ENCODE results near the gene SPATC1L. TPM values are rescaled to one million over a fixed set of nuclear protein-coding genes. Genes with fewer than 3 reads are reported as not detected.

Gene SPATC1L
- polyA plus RNA-seq, 2 of the 4 experiments (the other 2 are of a cell fraction): 0.14 TPM; not detected in 1

- Histone ChIP-seq H3K4me3 (no peak overlapping the region), H3K4me1 (no peaks in the 10 kb centered on the region), H3K9me3 (0 out of 3 replicates have a peak, but pooled peaks cover 2% of the 10 kb centered on the region), H3K4me2 (no peak overlapping the region), H3K27ac (no peak overlapping the region)
- no peak for TF ChIP-seq ZNF302 (CRISPR knock-in tag; IDR thresholded peaks at IDR 0.05)
- no peak for TF ChIP-seq BHLHE40 (IDR thresholded peaks at IDR 0.05; ENCODE audit: low read depth, low read length)
- no peak for TF ChIP-seq EHMT2 (IDR thresholded peaks at IDR 0.05; ENCODE audit: low read depth)
- TF ChIP-seq CBX2 (IDR thresholded peaks at IDR 0.05; ENCODE audit: borderline replicate concordance, low read depth): no peak
- no peak for TF ChIP-seq ZC3H11A (IDR thresholded peaks at IDR 0.05)
- no peak for TF ChIP-seq CBX8 (IDR thresholded peaks at IDR 0.05)
- no peak for TF ChIP-seq MAZ (IDR thresholded peaks at IDR 0.05; ENCODE audit: borderline replicate concordance, low read depth, low read length)
- TF ChIP-seq RARB (CRISPR knock-in tag; IDR thresholded peaks at IDR 0.05): no peak
- no peak for TF ChIP-seq SMC3 (IDR thresholded peaks at IDR 0.05)
- TF ChIP-seq ESRRA (IDR thresholded peaks at IDR 0.05; ENCODE audit: borderline replicate concordance, low read length): no peak
- TF ChIP-seq USF2 (IDR thresholded peaks at IDR 0.05): no peak
- TF ChIP-seq FOSL2 (IDR thresholded peaks at IDR 0.05): no peak
- no peak for TF ChIP-seq FOSL2 (CRISPR knock-in tag; IDR thresholded peaks at IDR 0.05)
- no peak for FAIRE-seq
- CTCF ChIA-PET: no interaction called here
- POLR2A ChIA-PET: no interaction called here
- no peak for ATAC-seq
- DNase-seq (ENCODE audit: low read depth in 1 of 2, low spot score in 1 of 2): no peak
- WGBS (ENCODE audit: missing lambda C conversion rate): 97% methylated on average over 7 of the region's 12 CpGs
These were observed 73.1 kb downstream of the SPATC1L start for GRCh38 chr21:46111193-46111571.

Other genes starting within 250 kb of the SPATC1L start
- 3.3 and 3.9 TPM in 2 replicates for gene COL6A1, start 202.7 kb downstream of the SPATC1L start, polyA plus RNA-seq (2011; rRNA removed)
- gene COL6A1, start 202.7 kb downstream of the SPATC1L start, polyA plus RNA-seq (2017; fragmentation: RNase III; extraction: RNeasy Plus Mini Kit Qiagen cat#74134 plus additional on column Dnase treatment): 18.3 to 21.3 TPM (median 19.5 TPM) in 3 replicates
- gene COL6A2, start 86.3 kb downstream of the SPATC1L start, polyA plus RNA-seq (2011; rRNA removed): 2.3 and 2.5 TPM in 2 replicates
- 13.0 to 16.5 TPM (median 13.1 TPM) in 3 replicates for gene COL6A2, start 86.3 kb downstream of the SPATC1L start, polyA plus RNA-seq (2017; fragmentation: RNase III; extraction: RNeasy Plus Mini Kit Qiagen cat#74134 plus additional on column Dnase treatment)
- not detected in 2 replicates for gene FTCD, start 28.9 kb downstream of the SPATC1L start, polyA plus RNA-seq (2011; rRNA removed)
- not detected in 3 replicates for gene FTCD, start 28.9 kb downstream of the SPATC1L start, polyA plus RNA-seq (2017; fragmentation: RNase III; extraction: RNeasy Plus Mini Kit Qiagen cat#74134 plus additional on column Dnase treatment)
- 9.5 and 13.2 TPM in 2 replicates for gene LSS, start 44.3 kb upstream of the SPATC1L start, polyA plus RNA-seq (2011; rRNA removed)
- 13.1 to 22.0 TPM (median 19.7 TPM) in 3 replicates for gene LSS, start 44.3 kb upstream of the SPATC1L start, polyA plus RNA-seq (2017; fragmentation: RNase III; extraction: RNeasy Plus Mini Kit Qiagen cat#74134 plus additional on column Dnase treatment)
- gene MCM3AP, start 101.2 kb upstream of the SPATC1L start, polyA plus RNA-seq (2011; rRNA removed): 43.6 and 45.3 TPM in 2 replicates
- 38.2 to 42.9 TPM (median 41.2 TPM) in 3 replicates for gene MCM3AP, start 101.2 kb upstream of the SPATC1L start, polyA plus RNA-seq (2017; fragmentation: RNase III; extraction: RNeasy Plus Mini Kit Qiagen cat#74134 plus additional on column Dnase treatment)
- 36.6 and 45.4 TPM in 2 replicates for gene YBEY, start 101.9 kb upstream of the SPATC1L start, polyA plus RNA-seq (2011; rRNA removed)
- 31.8 to 33.7 TPM (median 32.4 TPM) in 3 replicates for gene YBEY, start 101.9 kb upstream of the SPATC1L start, polyA plus RNA-seq (2017; fragmentation: RNase III; extraction: RNeasy Plus Mini Kit Qiagen cat#74134 plus additional on column Dnase treatment)
- gene C21orf58, start 139.4 kb upstream of the SPATC1L start, polyA plus RNA-seq (2011; rRNA removed): 3.2 TPM in 2 replicates
- 7.4 to 8.7 TPM (median 8.5 TPM) in 3 replicates for gene C21orf58, start 139.4 kb upstream of the SPATC1L start, polyA plus RNA-seq (2017; fragmentation: RNase III; extraction: RNeasy Plus Mini Kit Qiagen cat#74134 plus additional on column Dnase treatment)
- 11.1 and 11.5 TPM in 2 replicates for gene PCNT, start 139.7 kb upstream of the SPATC1L start, polyA plus RNA-seq (2011; rRNA removed)
- 13.3 to 15.5 TPM (median 14.6 TPM) in 3 replicates for gene PCNT, start 139.7 kb upstream of the SPATC1L start, polyA plus RNA-seq (2017; fragmentation: RNase III; extraction: RNeasy Plus Mini Kit Qiagen cat#74134 plus additional on column Dnase treatment)